ENCODE data around the gene TMOD1. TPM values are rescaled to one million over a fixed set of nuclear protein-coding genes. Genes with fewer than 3 reads are reported as not detected.

Gene TMOD1
- total and polyA plus RNA-seq, 2 experiments from 2014 or later: 0.69 to 4.5 TPM

- Mint-ChIP-seq H3K4me3 (no peak overlapping the region), H3K36me3 (ENCODE audit: low read depth) (peaks cover 44% of the 10 kb centered on the region), H3K9me3 (no peaks in the 10 kb centered on the region), H3K4me1 (no peaks in the 10 kb centered on the region), H3K27ac (no peak overlapping the region), H3K27me3 (ENCODE audit: insufficient read depth, low read depth, poor library complexity) (no peaks in the 10 kb centered on the region)
- no peaks in the 10 kb centered on the region for H3K4me1 ChIP-seq (ENCODE audit: insufficient read depth)
- TF ChIP-seq EZH2phosphoT487 (IDR thresholded peaks at IDR 0.05; ENCODE audit: unreplicated experiment) (no peak), ETS1 (IDR thresholded peaks at IDR 0.05) (no peak), REST (IDR thresholded peaks at IDR 0.05; ENCODE audit: unreplicated experiment) (no peak), JUNB (IDR thresholded peaks at IDR 0.05; ENCODE audit: unreplicated experiment) (no peak), NANOG (IDR thresholded peaks at IDR 0.05; ENCODE audit: borderline replicate concordance) (no peak), ZNF331 (CRISPR knock-in tag; IDR thresholded peaks at IDR 0.05; ENCODE audit: low read depth) (no peak), STAT1 (IDR thresholded peaks at IDR 0.05; ENCODE audit: unreplicated experiment) (no peak), EZH2 (IDR thresholded peaks at IDR 0.05; ENCODE audit: low read depth, unreplicated experiment) (no peak), ZNF462 (CRISPR knock-in tag; IDR thresholded peaks at IDR 0.05) (no peak), POLR2AphosphoS5 (IDR thresholded peaks at IDR 0.05; ENCODE audit: low read depth) (no peak), ZNF114 (CRISPR knock-in tag; IDR thresholded peaks at IDR 0.05) (no peak), CREB1 (CRISPR knock-in tag; IDR thresholded peaks at IDR 0.05; ENCODE audit: low read depth) (no peak), CTCF (conservative IDR thresholded peaks at IDR 0.05; ENCODE audit: low read depth in 2 of 2) (no peak)
- no peaks in the 10 kb centered on the region for H3K9me2 ChIP-seq (ENCODE audit: insufficient read depth)
- H3F3A ChIP-seq (replicated peaks; ENCODE audit: low read depth): no peaks in the 10 kb centered on the region
- H3K27ac ChIP-seq (ENCODE audit: low read depth): no peak overlapping the region
- H3K79me2 ChIP-seq (replicated peaks; ENCODE audit: insufficient read depth): no peaks in the 10 kb centered on the region
- peaks cover 7% of the 10 kb centered on the region for H3K36me3 ChIP-seq (ENCODE audit: insufficient read depth)
- ATAC-seq (no peak), DNase-seq (ENCODE audit: low spot score) (no peak)
- H3K27me3 ChIP-seq (ENCODE audit: insufficient read depth): no peaks in the 10 kb centered on the region
- H3K4me3 ChIP-seq: no peak overlapping the region
- no peak overlapping the region for H3K4me2 ChIP-seq
- no peak overlapping the region for H2AFZ ChIP-seq
- H4K20me1 ChIP-seq (replicated peaks; ENCODE audit: insufficient read depth): peaks cover 7% of the 10 kb centered on the region; the same call in 1 of the 2 replicates
These were observed 103.6 kb downstream of the TMOD1 start for GRCh38 chr9:97604901-97605645.

Data from GM23338 (cell line).